Calu3 (cell line): ENCODE measurements around the gene RNF121. TPM values are rescaled to one million over a fixed set of nuclear protein-coding genes. Genes with fewer than 3 reads are reported as not detected.

Experiments
- BruUV-seq: library from RNA; stranded (reverse); fragments of 400-500 nt; replicated peaks from 2 replicates; lab custom pipeline; 2021; lab: Mats Ljungman, UMichigan
- CTCF ChIA-PET: fragments of 300-600 bp; sonication (Branson Sonifier 250); formaldehyde crosslinking; loops from one replicate; lab custom pipeline; 2022; ENCODE audit warnings: antibody characterized with exemption; lab: Charles Lee
- DNase-seq: peaks from one replicate; pipeline ENCODE4 v3.0.0; 2022
- H3K27ac Mint-ChIP-seq: one replicate; pipeline ENCODE4 v1.8.0; 2022; ENCODE audit warnings: mixed read lengths; ENCODE audit not compliant: unreplicated experiment
- H3K27me3 Mint-ChIP-seq: one replicate; pipeline ENCODE4 v1.8.0; 2022; ENCODE audit warnings: mixed read lengths; ENCODE audit not compliant: unreplicated experiment
- H3K36me3 Mint-ChIP-seq: one replicate; pipeline ENCODE4 v1.8.0; 2022; ENCODE audit warnings: mild to moderate bottlenecking, moderate library complexity, mixed read lengths; ENCODE audit not compliant: insufficient read depth, unreplicated experiment
- H3K4me1 Mint-ChIP-seq: one replicate; pipeline ENCODE4 v1.8.0; 2022; ENCODE audit warnings: mild to moderate bottlenecking, low read depth, mixed read lengths; ENCODE audit not compliant: unreplicated experiment
- H3K4me3 Mint-ChIP-seq: one replicate; pipeline ENCODE4 v1.8.0; 2022; ENCODE audit warnings: mild to moderate bottlenecking, low read depth, moderate library complexity, mixed read lengths; ENCODE audit not compliant: unreplicated experiment
- H3K9me3 Mint-ChIP-seq: one replicate; pipeline ENCODE4 v1.8.0; 2022; ENCODE audit warnings: low read depth, mixed read lengths; ENCODE audit not compliant: unreplicated experiment
- CTCF ChIP-seq: fragments of 200-600 bp; IDR thresholded peaks from one replicate; pipeline ENCODE4 v1.8.0; 2022; ENCODE audit warnings: antibody characterized with exemption; ENCODE audit not compliant: unreplicated experiment
- intact Hi-C: fragments of 100-400 bp; cut with micrococcal nuclease; formaldehyde crosslinking; loops from one replicate; pipeline ENCODE4 v1.10.0; 2022; ENCODE audit not compliant: unreplicated experiment
- total RNA-seq: library from RNA; stranded (reverse); gene quantifications from 2 replicates; pipeline ENCODE4 v1.2.3, GENCODE V29; 2022

The RNF121 gene
- total RNA-seq, 1 experiment from 2014 or later = 51.7 TPM

GRCh38 chr11:72018171-72018570 lies 89.3 kb downstream of the RNF121 start:
- no peak for TF ChIP-seq CTCF
- H3K36me3 Mint-ChIP-seq = peaks cover 74% of the 10 kb centered on the region
- CTCF ChIA-PET = interaction anchor here (1.5 kb wide), 1 partner anchor 21 kb away, joined by 3 read pairs; no protein-coding TSS in a partner anchor

GRCh38 chr11:72023335-72023734 lies 94.5 kb downstream of the RNF121 start:
- no peak for TF ChIP-seq CTCF
- intact Hi-C loops = no loop called here
- peaks cover 8% of the 10 kb centered on the region for H3K4me1 Mint-ChIP-seq
- no peaks in the 10 kb centered on the region for H3K9me3 Mint-ChIP-seq
- H3K27ac Mint-ChIP-seq = no peak overlapping the region
- no peaks in the 10 kb centered on the region for H3K27me3 Mint-ChIP-seq
- no peak for DNase-seq
- H3K36me3 Mint-ChIP-seq = peaks cover 33% of the 10 kb centered on the region
- no peak overlapping the region for H3K4me3 Mint-ChIP-seq
- CTCF ChIA-PET = no interaction called here
- BruUV-seq = no TSS peak

More at GRCh38 chr11:72018171-72018570, 89.3 kb downstream of the RNF121 start:
- H3K4me3 Mint-ChIP-seq = no peak overlapping the region
- H3K27ac Mint-ChIP-seq = no peak overlapping the region
- no TSS peak for BruUV-seq
- H3K4me1 Mint-ChIP-seq = no peaks in the 10 kb centered on the region
- no peak for DNase-seq
- no peaks in the 10 kb centered on the region for H3K9me3 Mint-ChIP-seq
- intact Hi-C loops = no loop called here
- no peaks in the 10 kb centered on the region for H3K27me3 Mint-ChIP-seq

GRCh38 chr11:72024069-72024754 lies 95.4 kb downstream of the RNF121 start:
- Mint-ChIP-seq H3K4me3 (no peak overlapping the region), H3K36me3 (peaks cover 27% of the 10 kb centered on the region), H3K9me3 (no peaks in the 10 kb centered on the region), H3K27me3 (no peaks in the 10 kb centered on the region), H3K27ac (no peak overlapping the region), H3K4me1 (peaks cover 8% of the 10 kb centered on the region)
- TF ChIP-seq CTCF = no peak
- no peak for DNase-seq
- CTCF ChIA-PET = interaction anchor here (1.2 to 2.1 kb wide), 10 partner anchors 9 to 407 kb away, joined by 3 to 40 read pairs (median 8); partner anchors contain the start of gene ANAPC15
- intact Hi-C loops = no loop called here
- no TSS peak for BruUV-seq

- Mint-ChIP-seq H3K4me1 (peaks cover 8% of the 10 kb centered on the region), H3K36me3 (peaks cover 25% of the 10 kb centered on the region), H3K9me3 (no peaks in the 10 kb centered on the region), H3K27me3 (no peaks in the 10 kb centered on the region), H3K27ac (no peak overlapping the region), H3K4me3 (no peak overlapping the region)
- CTCF ChIA-PET = interaction anchor here (0.5 to 2.1 kb wide), 5 partner anchors 31 to 405 kb away, joined by 3 to 30 read pairs (median 5); no protein-coding TSS in a partner anchor
- TF ChIP-seq CTCF = no peak
- DNase-seq = no peak
- intact Hi-C loops = loop anchor here (5.0 kb wide), 3 partner anchors 156 to 406 kb away; partner anchors contain the start of gene CLPB
- no TSS peak for BruUV-seq
Measured at GRCh38 chr11:72026090-72026489, 97.2 kb downstream of the RNF121 start.
